Spinal cord (tissue), 10 donors: ENCODE results near the gene SCGB1C2. TPM values are rescaled to one million over a fixed set of nuclear protein-coding genes. Genes with fewer than 3 reads are reported as not detected.

Experiments used
- DNase-seq, 6 donors: peaks; one replicate each; pipeline versions ENCODE4 v3.0.0 to v3.0.0-alpha.2; 2013 to 2015; ENCODE audit warnings: low spot score in 6 of 6, low read depth in 4 of 6
- H3K27ac ChIP-seq: one replicate; pipeline ENCODE4 v1.5.1; 2013; ENCODE audit warnings: low read depth, low read length, control low read depth
- H3K27me3 ChIP-seq: one replicate; pipeline ENCODE4 v1.6.1; 2013; ENCODE audit warnings: low read length; ENCODE audit not compliant: control insufficient read depth, insufficient read depth
- H3K36me3 ChIP-seq: one replicate; pipeline ENCODE4 v1.6.1; 2013; ENCODE audit warnings: low read length; ENCODE audit not compliant: control insufficient read depth, insufficient read depth
- H3K4me1 ChIP-seq: one replicate; pipeline ENCODE4 v1.6.1; 2013; ENCODE audit warnings: low read length; ENCODE audit not compliant: control insufficient read depth, insufficient read depth
- H3K4me3 ChIP-seq: one replicate; pipeline ENCODE4 v1.5.1; 2013; ENCODE audit warnings: low read depth, low read length, control low read depth
- H3K9me3 ChIP-seq: one replicate; pipeline ENCODE4 v1.6.1; 2013; ENCODE audit warnings: low read length; ENCODE audit not compliant: control insufficient read depth, insufficient read depth
- WGBS: methylation state at CpG from one replicate; pipeline ENCODE4 v1.1.5; 2013; ENCODE audit warnings: missing lambda C conversion rate; ENCODE audit not compliant: insufficient coverage; 5-methylcytosine and 5-hydroxymethylcytosine counted together
- polyA plus RNA-seq, 2 donors: library from polyadenylated mRNA; unstranded; fragments of 120-200 nt; gene quantifications; one replicate each; pipeline ENCODE4 v1.2.1, GENCODE V29; 2013; ENCODE audit not compliant: insufficient read length in 2 of 2
- total RNA-seq, 2 donors: library from RNA; depleted of rRNA in 1 of 2; stranded (reverse); fragments of 120-200 nt in 1 of 2; fragments of >200 nt in 1 of 2; gene quantifications; one replicate each; pipeline versions ENCODE4 v1.2.3 to v1.2.4, GENCODE V29; 2013 to 2014
- donor health status: healthy.

The SCGB1C2 gene
- total and polyA plus RNA-seq, 4 donors, result not detected

- peak in 2 of 6 donors; percentile 8 to 32 for DNase-seq
- Histone ChIP-seq H3K4me1 (peaks cover 16% of the 10 kb centered on the region), H3K27me3 (no peaks in the 10 kb centered on the region), H3K9me3 (no peaks in the 10 kb centered on the region), H3K4me3 (no peak overlapping the region), H3K27ac (no peak overlapping the region), H3K36me3 (peaks cover 21% of the 10 kb centered on the region)
- 93% methylated on average over 21 of the region's 23 CpGs for WGBS
Observed at GRCh38 chr17:142102-142661, 4.8 kb downstream of the SCGB1C2 start.

- Histone ChIP-seq H3K36me3 (peaks cover 31% of the 10 kb centered on the region), H3K27me3 (no peaks in the 10 kb centered on the region), H3K9me3 (no peaks in the 10 kb centered on the region), H3K27ac (no peak overlapping the region), H3K4me3 (no peak overlapping the region), H3K4me1 (peaks cover 16% of the 10 kb centered on the region)
- peak in 1 of 6 donors; percentile 11 for DNase-seq
- WGBS, result 83% methylated on average over 6 of the region's 23 CpGs
Observed at GRCh38 chr17:142876-143784, 5.8 kb downstream of the SCGB1C2 start.

GRCh38 chr17:143785-144281, 6.5 kb downstream of the SCGB1C2 start:
- H3K27ac ChIP-seq, result no peak overlapping the region
- WGBS, result under 1% methylated on average over 44 of the region's 44 CpGs
- H3K36me3 ChIP-seq, result peaks cover 38% of the 10 kb centered on the region

GRCh38 chr17:144936-145670, 7.7 kb downstream of the SCGB1C2 start:
- Histone ChIP-seq H3K9me3 (no peaks in the 10 kb centered on the region), H3K4me3 (no peak overlapping the region), H3K27me3 (no peaks in the 10 kb centered on the region), H3K4me1 (peaks cover 16% of the 10 kb centered on the region), H3K36me3 (peaks cover 38% of the 10 kb centered on the region), H3K27ac (no peak overlapping the region)
- WGBS, result 92% methylated on average over 5 of the region's 7 CpGs
- DNase-seq, result no peak

More at GRCh38 chr17:143785-144281, 6.5 kb downstream of the SCGB1C2 start:
- no peaks in the 10 kb centered on the region for H3K9me3 ChIP-seq
- DNase-seq, result peak; percentile 35 to 87 (median 57)
- peaks cover 16% of the 10 kb centered on the region for H3K4me1 ChIP-seq
- no peak overlapping the region for H3K4me3 ChIP-seq
- no peaks in the 10 kb centered on the region for H3K27me3 ChIP-seq

- peaks cover 16% of the 10 kb centered on the region for H3K4me1 ChIP-seq
- H3K27ac ChIP-seq, result no peak overlapping the region
- WGBS, result 72% methylated on average over 13 of the region's 16 CpGs
- no peak overlapping the region for H3K4me3 ChIP-seq
- H3K36me3 ChIP-seq, result peaks cover 38% of the 10 kb centered on the region
- H3K9me3 ChIP-seq, result no peaks in the 10 kb centered on the region
- peak in 1 of 6 donors; percentile 16 for DNase-seq
- H3K27me3 ChIP-seq, result no peaks in the 10 kb centered on the region
Observed at GRCh38 chr17:145671-146541, 8.5 kb downstream of the SCGB1C2 start.

- H3K9me3 ChIP-seq, result no peaks in the 10 kb centered on the region
- WGBS, result 81% methylated on average over 7 of the region's 10 CpGs
- no peaks in the 10 kb centered on the region for H3K27me3 ChIP-seq
- peaks cover 40% of the 10 kb centered on the region for H3K36me3 ChIP-seq
- H3K4me3 ChIP-seq, result no peak overlapping the region
- H3K4me1 ChIP-seq, result peaks cover 16% of the 10 kb centered on the region
- H3K27ac ChIP-seq, result no peak overlapping the region
- no peak for DNase-seq
Observed at GRCh38 chr17:146546-146945, 9.2 kb downstream of the SCGB1C2 start.

GRCh38 chr17:146983-147761, 9.8 kb downstream of the SCGB1C2 start:
- 87% methylated on average over 24 of the region's 27 CpGs for WGBS
- peaks cover 46% of the 10 kb centered on the region for H3K36me3 ChIP-seq
- H3K4me1 ChIP-seq, result peaks cover 16% of the 10 kb centered on the region
- no peak for DNase-seq
- no peaks in the 10 kb centered on the region for H3K9me3 ChIP-seq
- H3K27me3 ChIP-seq, result no peaks in the 10 kb centered on the region
- no peak overlapping the region for H3K4me3 ChIP-seq
- no peak overlapping the region for H3K27ac ChIP-seq

- Histone ChIP-seq H3K4me1 (peaks cover 16% of the 10 kb centered on the region), H3K36me3 (peaks cover 55% of the 10 kb centered on the region), H3K27me3 (no peaks in the 10 kb centered on the region), H3K27ac (no peak overlapping the region), H3K4me3 (no peak overlapping the region), H3K9me3 (no peaks in the 10 kb centered on the region)
- DNase-seq, result no peak
- 87% methylated on average over 15 of the region's 17 CpGs for WGBS
Observed at GRCh38 chr17:147796-148740, 10.7 kb downstream of the SCGB1C2 start.
